Naive thymus-derived CD4-positive, alpha-beta T cell (primary cell): ENCODE data around the gene PIGT. TPM values are rescaled to one million over a fixed set of nuclear protein-coding genes. Genes with fewer than 3 reads are reported as not detected.
A peak's percentile ranks its signal among the peaks of the same experiment; 100 is the strongest.

ENCODE experiments used
- ATAC-seq: fragments of 150-1000 bp; cut with Tn5 transposase; 2 replicates; pipeline ENCODE4 v1.10.0; 2021; ENCODE audit warnings: mild to moderate bottlenecking, moderate library complexity
- CTCF ChIA-PET: fragments of 350-600 bp; sonication (Branson Sonifier 250); formaldehyde crosslinking; loops from one replicate; lab custom pipeline; 2021; ENCODE audit warnings: antibody characterized with exemption; lab: Charles Lee
- POLR2A ChIA-PET: fragments of 350-600 bp; sonication (Branson Sonifier 250); formaldehyde crosslinking; loops from one replicate; lab custom pipeline; 2021; ENCODE audit warnings: antibody characterized with exemption, inconsistent platforms; lab: Charles Lee
- DNase-seq, 9 donors: peaks; one replicate each; pipeline versions ENCODE4 v3.0.0 to v3.0.0-alpha.2; 2020 to 2022; ENCODE audit warnings: mixed read lengths in 1 of 9
- H3K27ac ChIP-seq: one replicate; pipeline ENCODE4 v1.7.0; 2013; ENCODE audit warnings: mild to moderate bottlenecking, low read depth, low read length, moderate library complexity
- H3K27me3 ChIP-seq, 2 donors: one replicate each; pipeline ENCODE4 v1.7.0; 2013; ENCODE audit warnings: low read length in 2 of 2, mild to moderate bottlenecking in 2 of 2, moderate library complexity in 2 of 2; ENCODE audit not compliant: control insufficient read depth in 2 of 2, insufficient read depth in 2 of 2
- H3K36me3 ChIP-seq, 3 experiments: 1 replicate in 2 of 3; 2 replicates in 1 of 3; pipeline ENCODE4 v1.7.0; 2013; ENCODE audit warnings: low read length in 3 of 3, mild to moderate bottlenecking in 3 of 3, moderate library complexity in 1 of 3; ENCODE audit not compliant: insufficient read depth in 3 of 3, control insufficient read depth in 2 of 3
- H3K4me1 ChIP-seq, 2 donors: one replicate each; pipeline ENCODE4 v1.7.0; 2013; ENCODE audit warnings: low read length in 2 of 2, mild to moderate bottlenecking in 2 of 2, moderate library complexity in 1 of 2; ENCODE audit not compliant: control insufficient read depth in 2 of 2, insufficient read depth in 2 of 2
- H3K4me3 ChIP-seq: 2 replicates; pipeline ENCODE4 v1.7.0; 2013; ENCODE audit warnings: mild to moderate bottlenecking, low read length
- H3K9me3 ChIP-seq, 3 experiments: 1 replicate in 2 of 3; 2 replicates in 1 of 3; pipeline ENCODE4 v1.7.0; 2013; ENCODE audit warnings: low read length in 3 of 3; ENCODE audit not compliant: control insufficient read depth in 2 of 3
- H3K27ac Mint-ChIP-seq, 9 donors: one replicate each; pipeline ENCODE4 v1.8.0; 2020 to 2022; ENCODE audit warnings: mixed read lengths in 9 of 9, mild to moderate bottlenecking in 8 of 9, moderate library complexity in 5 of 9, inconsistent platforms in 2 of 9
- H3K27me3 Mint-ChIP-seq, 5 donors: one replicate each; pipeline ENCODE4 v1.8.0; 2021 to 2022; ENCODE audit warnings: mixed read lengths in 5 of 5, mild to moderate bottlenecking in 1 of 5
- H3K36me3 Mint-ChIP-seq, 5 donors: one replicate each; pipeline ENCODE4 v1.8.0; 2020 to 2022; ENCODE audit warnings: mixed read lengths in 5 of 5, mild to moderate bottlenecking in 3 of 5, inconsistent platforms in 1 of 5
- H3K4me1 Mint-ChIP-seq, 7 donors: one replicate each; pipeline ENCODE4 v1.8.0; 2020 to 2022; ENCODE audit warnings: mixed read lengths in 7 of 7, mild to moderate bottlenecking in 3 of 7, inconsistent platforms in 1 of 7
- H3K4me3 Mint-ChIP-seq, 10 donors: one replicate each; pipeline ENCODE4 v1.8.0; 2020 to 2022; ENCODE audit warnings: mild to moderate bottlenecking in 10 of 10, mixed read lengths in 10 of 10, moderate library complexity in 6 of 10, inconsistent platforms in 2 of 10
- H3K9me3 Mint-ChIP-seq, 11 donors: one replicate each; pipeline ENCODE4 v1.8.0; 2020 to 2022; ENCODE audit warnings: mixed read lengths in 11 of 11, mild to moderate bottlenecking in 4 of 11, inconsistent platforms in 1 of 11, moderate library complexity in 1 of 11
- intact Hi-C, 2 donors: fragments of 100-400 bp; cut with micrococcal nuclease; formaldehyde crosslinking; loops; one replicate each; pipeline ENCODE4 v1.15.1; 2023
- polyA plus RNA-seq, 2 donors: library from polyadenylated mRNA; unstranded; fragments of 300-500 nt; fragmentation: Illumina TruSeq; gene quantifications; one replicate each; pipeline ENCODE4 v1.2.3, GENCODE V29; 2021
- total RNA-seq, 6 experiments: library from RNA in 5 of 6; stranded (reverse) in 5 of 6; gene quantifications; 1 replicate in 5 of 6; 2 replicates in 1 of 6; pipeline ENCODE4 v1.2.3 and lab custom pipeline; 2021 to 2026

PIGT gene
- total and polyA plus RNA-seq, 7 experiments from 2014 or later, result 78.7 to 140 (median 85.0) TPM

DNA sequence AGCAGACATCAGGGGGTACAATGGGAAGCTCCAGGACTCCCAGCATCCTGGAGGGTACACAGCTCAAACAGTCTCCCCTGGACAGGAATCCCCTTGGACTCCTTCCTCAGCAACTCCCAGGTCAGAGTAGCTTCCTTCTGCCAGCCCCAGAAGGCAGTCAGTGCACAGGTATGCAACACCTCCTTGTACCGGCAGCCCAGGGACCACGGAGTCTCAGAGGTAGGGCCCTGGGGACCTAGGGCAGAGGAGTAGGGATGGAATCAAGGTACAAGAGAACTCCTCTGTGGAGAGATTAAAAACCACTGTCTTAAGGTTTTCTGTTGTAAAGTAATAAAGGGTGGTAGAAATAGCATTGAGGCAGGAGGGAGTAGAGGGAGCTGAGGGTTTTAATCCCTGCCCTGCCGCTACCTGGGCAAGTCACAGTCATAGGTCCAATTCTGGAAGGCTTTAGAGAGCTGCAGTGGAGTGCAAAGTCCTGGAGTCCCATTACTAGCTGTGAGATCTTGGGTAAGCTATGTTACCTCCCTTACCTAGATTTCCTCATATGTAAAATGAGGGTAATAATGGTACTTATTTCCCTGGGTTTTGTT is 45.3 kb upstream of the PIGT start:
- no peak for ATAC-seq
- no peak for DNase-seq
- Histone ChIP-seq H3K4me3 (no peak overlapping the region), H3K36me3 (peaks cover 0 to 40% (median 17%) of the 10 kb centered on the region in 3 experiments), H3K4me1 (peaks cover 33 to 40% of the 10 kb centered on the region in 2 donors), H3K27ac (no peak overlapping the region), H3K9me3 (no peaks in the 10 kb centered on the region), H3K27me3 (no peaks in the 10 kb centered on the region)
- Mint-ChIP-seq H3K36me3 (peaks cover 0 to 26% (median 6%) of the 10 kb centered on the region in 5 donors), H3K4me1 (peaks cover 34 to 74% (median 68%) of the 10 kb centered on the region in 7 donors), H3K27ac (peak overlapping the region in 5 of 9 donors; percentile 37 to 77 (median 60)), H3K9me3 (no peaks in the 10 kb centered on the region), H3K4me3 (peak overlapping the region in 3 of 10 donors; percentile 6 to 21 (median 18)), H3K27me3 (no peaks in the 10 kb centered on the region)
- POLR2A ChIA-PET, result interaction anchor here (0.5 to 3.7 kb wide), 7 partner anchors 7 to 403 kb away, joined by 3 to 96 read pairs (median 3); partner anchors contain the start of genes PIGT and SYS1
- intact Hi-C loops, result no loop called here
- CTCF ChIA-PET, result interaction anchor here (1.2 to 3.7 kb wide), 4 partner anchors 10 to 66 kb away, joined by 3 to 28 read pairs (median 3); no protein-coding TSS in a partner anchor

DNA sequence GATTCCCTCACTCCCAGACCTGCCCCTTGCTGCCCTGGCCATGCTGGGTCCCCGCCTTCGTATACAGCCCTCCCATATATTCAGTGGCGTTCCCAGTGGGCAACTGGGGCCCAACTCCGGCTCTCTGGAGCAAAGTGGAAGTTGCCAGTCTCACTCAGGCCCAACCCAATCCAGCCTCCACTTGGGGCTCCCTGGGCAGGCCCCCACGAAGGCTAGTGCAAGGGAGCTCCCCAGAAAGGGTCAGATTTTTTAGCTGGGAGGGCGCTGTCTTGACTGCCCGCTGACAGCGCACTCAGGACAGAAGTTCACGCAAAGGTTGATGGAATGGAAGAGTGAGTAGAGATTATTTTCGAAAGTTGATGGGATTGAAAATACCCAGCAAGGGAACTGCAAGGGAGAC is 43.7 kb upstream of the PIGT start:
- Mint-ChIP-seq H3K36me3 (peaks cover 0 to 13% (median 6%) of the 10 kb centered on the region in 5 donors), H3K27ac (peak overlapping the region in 8 of 9 donors; percentile 41 to 77 (median 74)), H3K9me3 (no peaks in the 10 kb centered on the region), H3K27me3 (no peaks in the 10 kb centered on the region), H3K4me1 (peaks cover 28 to 61% (median 55%) of the 10 kb centered on the region in 7 donors), H3K4me3 (peak overlapping the region in 8 of 10 donors; percentile 60 to 94 (median 72))
- Histone ChIP-seq H3K4me1 (peaks cover 26 to 40% of the 10 kb centered on the region in 2 donors), H3K4me3 (no peak overlapping the region), H3K27me3 (no peaks in the 10 kb centered on the region), H3K9me3 (no peaks in the 10 kb centered on the region), H3K27ac (no peak overlapping the region), H3K36me3 (peaks cover 0 to 27% (median 3%) of the 10 kb centered on the region in 3 experiments)
- ATAC-seq, result no peak
- POLR2A ChIA-PET, result interaction anchor here (0.6 to 5.1 kb wide), 7 partner anchors 8 to 64 kb away, joined by 3 to 96 read pairs (median 7); partner anchors contain the start of genes PIGT and SYS1
- no peak for DNase-seq
- intact Hi-C loops, result loop anchor here (2.0 kb wide), 2 partner anchors 35 to 45 kb away; partner anchors contain the start of gene PIGT (in 1 of the 2)
- CTCF ChIA-PET, result interaction anchor here (1.1 to 5.7 kb wide), 7 partner anchors 9 to 78 kb away, joined by 3 to 114 read pairs (median 12); partner anchors contain the start of genes PIGT and SYS1

DNA sequence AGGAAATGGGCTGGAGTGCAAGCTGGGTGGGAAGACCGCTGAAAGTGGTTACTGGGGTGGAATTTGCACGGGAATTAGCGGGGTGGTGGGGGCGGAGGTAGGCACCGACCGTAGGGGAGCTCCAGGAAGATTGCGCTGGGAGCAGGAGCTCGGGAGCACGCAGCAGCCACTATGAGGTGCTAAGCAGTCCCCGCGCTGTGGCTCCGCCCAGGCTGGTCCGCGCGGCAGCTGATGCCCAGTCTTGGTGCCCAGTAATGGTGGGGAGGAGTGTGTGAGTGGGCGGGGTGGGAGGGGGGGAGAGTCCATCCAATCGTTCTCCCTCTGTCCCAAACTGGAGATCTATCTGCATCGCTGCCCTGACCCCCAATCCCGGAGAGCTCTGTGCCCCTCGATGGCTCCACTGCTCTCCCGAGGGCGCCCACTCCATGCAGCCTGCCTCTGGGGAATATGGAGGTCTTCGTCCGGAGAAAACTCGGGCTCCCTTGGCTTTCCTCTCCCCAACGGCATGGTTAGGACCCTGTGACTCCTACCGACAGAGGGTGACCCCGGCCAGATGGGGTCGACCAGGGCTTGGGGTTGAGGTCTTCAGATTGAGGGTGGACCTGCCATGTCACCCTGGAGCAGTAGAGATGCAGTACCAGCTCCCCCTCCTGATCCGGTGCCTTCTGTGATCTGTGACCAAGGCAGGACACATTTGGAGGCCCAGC is 43.1 kb upstream of the PIGT start:
- ATAC-seq (no peak), DNase-seq (no peak)
- Histone ChIP-seq H3K4me3 (peak overlapping the region; percentile 74), H3K36me3 (peaks cover 0 to 21% (median 0%) of the 10 kb centered on the region in 3 experiments), H3K4me1 (peaks cover 20 to 34% of the 10 kb centered on the region in 2 donors), H3K9me3 (no peaks in the 10 kb centered on the region), H3K27me3 (no peaks in the 10 kb centered on the region), H3K27ac (peak overlapping the region; percentile 77)
- peak overlapping the region; percentile 84 to 94 (median 90) for H3K4me3 Mint-ChIP-seq
- ChIA-PET POLR2A (interaction anchor here (0.6 to 5.1 kb wide), 12 partner anchors 9 to 563 kb away, joined by 3 to 96 read pairs (median 6); partner anchors contain the start of genes DBNDD2, PIGT and SYS1), CTCF (interaction anchor here (1.3 to 5.7 kb wide), 17 partner anchors 7 to 398 kb away, joined by 4 to 114 read pairs (median 9); partner anchors contain the start of genes DBNDD2, PIGT and SYS1)
- no peaks in the 10 kb centered on the region for H3K9me3 Mint-ChIP-seq
- H3K27me3 Mint-ChIP-seq, result no peaks in the 10 kb centered on the region
- peak overlapping the region; percentile 87 to 97 (median 96) for H3K27ac Mint-ChIP-seq
- H3K36me3 Mint-ChIP-seq, result peaks cover 0 to 9% (median 6%) of the 10 kb centered on the region in 5 donors
- intact Hi-C loops, result loop anchor here (1.0 to 2.0 kb wide), 3 partner anchors 9 to 44 kb away; partner anchors contain the start of genes SYS1 (in 2 of the 2) and PIGT (in 1 of the 2)
- peaks cover 25 to 55% (median 50%) of the 10 kb centered on the region in 7 donors for H3K4me1 Mint-ChIP-seq

DNA sequence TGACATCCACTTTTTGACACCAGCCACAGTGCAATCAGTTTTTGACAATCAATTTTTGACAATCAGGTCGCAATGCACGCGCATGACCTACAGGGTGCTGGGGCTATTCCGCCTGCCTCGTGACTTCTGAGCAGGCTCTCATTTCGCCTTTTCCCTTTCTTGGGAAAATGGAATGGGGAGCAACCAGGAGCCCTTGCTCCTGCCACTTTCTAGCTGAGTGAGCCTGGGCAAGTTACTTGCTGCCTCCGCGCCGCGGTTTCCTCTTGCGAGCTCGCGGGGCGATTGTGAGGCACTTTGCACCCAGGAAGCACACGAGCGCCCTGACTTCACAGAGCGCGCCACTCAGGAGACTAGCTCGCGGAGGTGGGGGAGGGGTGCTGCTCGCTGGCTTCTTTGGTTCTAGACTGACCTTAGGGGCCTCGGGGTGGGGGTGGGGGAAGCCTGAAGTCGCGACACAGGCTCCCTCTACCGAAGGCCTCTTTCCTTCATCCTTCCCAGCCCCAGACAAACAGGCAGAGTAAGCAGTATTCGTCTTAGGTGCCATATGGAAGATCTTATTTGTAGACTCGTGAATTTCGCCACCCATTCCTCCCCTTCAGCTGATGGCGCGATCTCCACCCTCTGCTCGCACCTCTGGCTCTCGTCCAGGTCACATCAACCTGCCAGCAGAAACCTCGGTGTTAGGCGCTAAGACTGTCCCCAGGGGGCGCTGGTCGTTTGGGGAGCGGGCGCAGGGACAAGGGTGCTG is 42.4 kb upstream of the PIGT start:
- DNase-seq (peak; percentile 81 to 90 (median 89)), ATAC-seq (peak; percentile 94)
- CTCF ChIA-PET, result interaction anchor here (0.6 to 5.7 kb wide), 23 partner anchors 8 to 397 kb away, joined by 3 to 114 read pairs (median 8); partner anchors contain the start of genes DBNDD2, PIGT and SYS1
- Mint-ChIP-seq H3K36me3 (peaks cover 0 to 6% (median 0%) of the 10 kb centered on the region in 5 donors), H3K9me3 (no peaks in the 10 kb centered on the region), H3K27ac (peak overlapping the region; percentile 87 to 97 (median 96)), H3K27me3 (no peaks in the 10 kb centered on the region), H3K4me3 (peak overlapping the region; percentile 84 to 94 (median 90)), H3K4me1 (peaks cover 18 to 48% (median 46%) of the 10 kb centered on the region in 7 donors)
- no peaks in the 10 kb centered on the region for H3K9me3 ChIP-seq
- H3K27ac ChIP-seq, result peak overlapping the region; percentile 77
- H3K4me1 ChIP-seq, result peaks cover 13 to 29% of the 10 kb centered on the region in 2 donors
- POLR2A ChIA-PET, result interaction anchor here (0.8 to 5.1 kb wide), 12 partner anchors 10 to 563 kb away, joined by 3 to 96 read pairs (median 7); partner anchors contain the start of genes DBNDD2, PIGT and SYS1
- H3K4me3 ChIP-seq, result peak overlapping the region; percentile 74
- no peaks in the 10 kb centered on the region for H3K27me3 ChIP-seq
- intact Hi-C loops, result loop anchor here (1.0 to 2.0 kb wide), 5 partner anchors 10 to 64 kb away; partner anchors contain the start of genes SYS1 (in 2 of the 2) and PIGT (in 1 of the 2)
- peaks cover 0 to 18% (median 0%) of the 10 kb centered on the region in 3 experiments for H3K36me3 ChIP-seq

DNA sequence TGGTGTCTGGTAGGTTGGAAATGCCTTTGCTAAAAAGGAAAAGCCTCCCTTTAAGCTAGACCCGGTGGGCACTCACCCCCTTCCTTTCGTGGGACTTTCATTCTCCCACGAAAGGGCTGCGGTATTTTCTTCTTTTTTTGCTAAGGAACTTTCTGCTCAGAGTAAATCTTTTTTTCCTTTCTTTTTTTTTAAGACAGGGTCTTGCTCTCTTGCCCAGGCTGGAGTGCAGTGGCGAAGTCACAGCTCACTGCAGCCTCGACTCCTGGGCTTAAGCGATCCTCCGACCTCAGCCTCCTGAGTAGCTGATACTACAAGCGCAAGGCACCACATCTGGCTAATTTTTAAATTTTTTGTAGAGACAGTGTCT is 41.9 kb upstream of the PIGT start:
- peak overlapping the region; percentile 77 for H3K27ac ChIP-seq
- H3K4me1 ChIP-seq, result peaks cover 7 to 23% of the 10 kb centered on the region in 2 donors
- ATAC-seq (no peak), DNase-seq (no peak)
- ChIA-PET CTCF (interaction anchor here (0.6 to 5.7 kb wide), 22 partner anchors 8 to 396 kb away, joined by 3 to 114 read pairs (median 8); partner anchors contain the start of genes DBNDD2, PIGT and SYS1), POLR2A (interaction anchor here (0.6 to 5.1 kb wide), 12 partner anchors 10 to 529 kb away, joined by 3 to 96 read pairs (median 7); partner anchors contain the start of genes DBNDD2, PIGT and SYS1)
- Mint-ChIP-seq H3K36me3 (peaks cover 0 to 6% (median 0%) of the 10 kb centered on the region in 5 donors), H3K9me3 (no peaks in the 10 kb centered on the region), H3K4me3 (peak overlapping the region; percentile 84 to 94 (median 90)), H3K27ac (peak overlapping the region; percentile 87 to 97 (median 96)), H3K27me3 (no peaks in the 10 kb centered on the region), H3K4me1 (peaks cover 13 to 42% (median 41%) of the 10 kb centered on the region in 7 donors)
- intact Hi-C loops, result loop anchor here (1.0 kb wide), 2 partner anchors 41 to 63 kb away; no protein-coding TSS in a partner anchor
- peaks cover 0 to 16% (median 0%) of the 10 kb centered on the region in 3 experiments for H3K36me3 ChIP-seq
- peak overlapping the region; percentile 74 for H3K4me3 ChIP-seq
- no peaks in the 10 kb centered on the region for H3K27me3 ChIP-seq
- no peaks in the 10 kb centered on the region for H3K9me3 ChIP-seq
